Astrocyte of the cerebellum (primary cell): ENCODE data around the gene MAML2.
A peak's percentile ranks its signal among the peaks of the same experiment; 100 is the strongest.

Experiments
- DNase-seq: peaks from one replicate; pipeline ENCODE4 v3.0.0-alpha.2; 2011; ENCODE audit warnings: low read depth
- H3K4me3 ChIP-seq: 2 replicates; pipeline ENCODE4 v1.5.1; 2011; ENCODE audit warnings: mild to moderate bottlenecking, low read depth, low read length, moderate library complexity
- CTCF ChIP-seq: IDR thresholded peaks from 2 replicates; pipeline ENCODE4 v1.5.1; 2012; ENCODE audit warnings: low read length, low read depth, moderate library complexity, mild to moderate bottlenecking; ENCODE audit errors: missing control alignments
- in situ Hi-C: cut with HindIII; loops from 2 replicates; pipeline ENCODE4 v1.10.0; 2017; ENCODE audit warnings: low sequenced_read_pairs

MAML2 gene

GRCh38 chr11:96144553-96144952 lies 198.4 kb downstream of the MAML2 start:
- TF ChIP-seq CTCF, result no peak
- DNase-seq, result no peak
- H3K4me3 ChIP-seq, result no peak overlapping the region
- in situ Hi-C loops, result no loop called here

GRCh38 chr11:96143041-96143521 lies 199.9 kb downstream of the MAML2 start:
- no peak for TF ChIP-seq CTCF
- in situ Hi-C loops, result no loop called here
- DNase-seq, result peak; percentile 75
- no peak overlapping the region for H3K4me3 ChIP-seq

GRCh38 chr11:96141626-96142025 lies 201.4 kb downstream of the MAML2 start:
- TF ChIP-seq CTCF, result no peak
- no peak for DNase-seq
- no peak overlapping the region for H3K4me3 ChIP-seq
- in situ Hi-C loops, result no loop called here

GRCh38 chr11:96139691-96140090 lies 203.3 kb downstream of the MAML2 start:
- no peak for DNase-seq
- TF ChIP-seq CTCF, result no peak
- in situ Hi-C loops, result loop anchor here (5.0 kb wide), 1 partner anchor 52 kb away; no protein-coding TSS in a partner anchor
- H3K4me3 ChIP-seq, result no peak overlapping the region

- in situ Hi-C loops, result loop anchor here (5.0 kb wide), 1 partner anchor 50 kb away; no protein-coding TSS in a partner anchor
Observed at GRCh38 chr11:96137373-96137772, 205.6 kb downstream of the MAML2 start.

GRCh38 chr11:96136613-96137298 lies 206.2 kb downstream of the MAML2 start:
- no peak for TF ChIP-seq CTCF
- in situ Hi-C loops, result loop anchor here (5.0 kb wide), 1 partner anchor 49 kb away; no protein-coding TSS in a partner anchor
- DNase-seq, result no peak
- H3K4me3 ChIP-seq, result no peak overlapping the region

More at GRCh38 chr11:96137373-96137772, 205.6 kb downstream of the MAML2 start:
- TF ChIP-seq CTCF, result no peak
- no peak overlapping the region for H3K4me3 ChIP-seq
- no peak for DNase-seq
